ENCODE measurements around the gene CCDC54.

Gene CCDC54

DNA sequence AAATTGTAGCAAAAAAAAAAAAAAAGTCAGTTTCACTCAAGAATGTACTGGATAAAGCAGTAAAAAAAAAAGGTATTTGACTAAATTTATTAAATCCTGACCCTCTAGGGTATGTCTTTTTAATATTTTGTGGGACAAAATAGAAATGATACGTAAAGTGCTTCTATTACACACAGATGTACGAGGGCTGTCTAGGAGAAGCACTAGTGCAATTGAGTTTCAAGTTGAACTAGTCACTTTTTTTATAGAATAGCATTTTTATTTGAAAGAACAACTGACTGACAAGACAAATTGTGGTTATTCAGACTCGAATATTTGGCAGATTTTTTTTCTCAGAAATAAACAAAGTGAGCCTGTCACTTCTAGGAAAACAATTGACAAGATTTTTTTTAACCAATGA is 49.0 kb downstream of the CCDC54 start:
- no peak for DNase-seq (ENCODE audit: extremely low spot score)
- ChIA-PET POLR2A (no interaction called here), CTCF (no interaction called here)
- TF ChIP-seq CTCF (IDR thresholded peaks at IDR 0.05; ENCODE audit: control extremely low read depth, extremely low read depth, low read depth, missing control alignments) = no peak

All from GM10248 (cell line).